AG09309 (cell line): ENCODE results near the gene FXYD4.

Experiments
- DNase-seq: peaks from one replicate; pipeline ENCODE4 v3.0.0-alpha.2; 2010; ENCODE audit warnings: low read depth
- H3K4me3 ChIP-seq: 2 replicates; pipeline ENCODE4 v1.5.1; 2011; ENCODE audit warnings: mild to moderate bottlenecking, low read depth, low read length, moderate library complexity; ENCODE audit not compliant: control insufficient read depth
- TF ChIP-seq, protein P1 (sequence below): IDR thresholded peaks from 2 replicates; pipeline ENCODE4 v1.5.1; 2011; ENCODE audit warnings: mild to moderate bottlenecking, low read depth, low read length, inconsistent platforms; ENCODE audit not compliant: insufficient read depth, control insufficient read depth; ENCODE audit errors: missing control alignments

The FXYD4 gene

DNA sequence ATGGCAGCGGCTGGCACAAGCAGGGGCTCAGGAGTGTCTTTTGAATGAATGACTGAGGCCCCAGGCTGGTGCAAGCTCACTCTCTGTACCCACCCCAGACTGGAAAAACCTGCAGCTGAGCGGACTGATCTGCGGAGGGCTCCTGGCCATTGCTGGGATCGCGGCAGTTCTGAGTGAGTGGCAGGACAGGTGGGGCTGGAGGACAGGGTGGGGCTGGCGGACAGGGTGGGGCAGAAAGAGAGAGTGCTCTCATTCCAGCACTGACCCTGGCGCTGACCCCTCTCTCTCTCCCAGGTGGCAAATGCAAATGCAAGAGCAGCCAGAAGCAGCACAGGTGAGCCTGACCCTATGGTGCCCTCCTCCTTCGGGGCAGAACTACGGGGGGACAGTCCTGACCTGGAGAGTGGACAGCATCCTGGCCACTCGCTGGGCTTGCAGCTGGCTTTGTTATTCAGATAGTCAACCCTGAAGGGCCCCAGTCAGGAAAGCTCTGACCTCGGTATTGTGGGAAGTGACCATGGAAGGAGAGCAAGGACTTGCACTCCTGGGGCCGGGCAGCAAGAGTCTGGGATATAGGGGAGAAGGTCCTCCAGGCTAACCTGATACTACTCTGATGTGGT is 4.1 kb downstream of the FXYD4 start:
- DNase-seq: no peak
- TF ChIP-seq, protein P1, sequence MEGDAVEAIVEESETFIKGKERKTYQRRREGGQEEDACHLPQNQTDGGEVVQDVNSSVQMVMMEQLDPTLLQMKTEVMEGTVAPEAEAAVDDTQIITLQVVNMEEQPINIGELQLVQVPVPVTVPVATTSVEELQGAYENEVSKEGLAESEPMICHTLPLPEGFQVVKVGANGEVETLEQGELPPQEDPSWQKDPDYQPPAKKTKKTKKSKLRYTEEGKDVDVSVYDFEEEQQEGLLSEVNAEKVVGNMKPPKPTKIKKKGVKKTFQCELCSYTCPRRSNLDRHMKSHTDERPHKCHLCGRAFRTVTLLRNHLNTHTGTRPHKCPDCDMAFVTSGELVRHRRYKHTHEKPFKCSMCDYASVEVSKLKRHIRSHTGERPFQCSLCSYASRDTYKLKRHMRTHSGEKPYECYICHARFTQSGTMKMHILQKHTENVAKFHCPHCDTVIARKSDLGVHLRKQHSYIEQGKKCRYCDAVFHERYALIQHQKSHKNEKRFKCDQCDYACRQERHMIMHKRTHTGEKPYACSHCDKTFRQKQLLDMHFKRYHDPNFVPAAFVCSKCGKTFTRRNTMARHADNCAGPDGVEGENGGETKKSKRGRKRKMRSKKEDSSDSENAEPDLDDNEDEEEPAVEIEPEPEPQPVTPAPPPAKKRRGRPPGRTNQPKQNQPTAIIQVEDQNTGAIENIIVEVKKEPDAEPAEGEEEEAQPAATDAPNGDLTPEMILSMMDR: no peak
- no peak overlapping the region for H3K4me3 ChIP-seq

DNA sequence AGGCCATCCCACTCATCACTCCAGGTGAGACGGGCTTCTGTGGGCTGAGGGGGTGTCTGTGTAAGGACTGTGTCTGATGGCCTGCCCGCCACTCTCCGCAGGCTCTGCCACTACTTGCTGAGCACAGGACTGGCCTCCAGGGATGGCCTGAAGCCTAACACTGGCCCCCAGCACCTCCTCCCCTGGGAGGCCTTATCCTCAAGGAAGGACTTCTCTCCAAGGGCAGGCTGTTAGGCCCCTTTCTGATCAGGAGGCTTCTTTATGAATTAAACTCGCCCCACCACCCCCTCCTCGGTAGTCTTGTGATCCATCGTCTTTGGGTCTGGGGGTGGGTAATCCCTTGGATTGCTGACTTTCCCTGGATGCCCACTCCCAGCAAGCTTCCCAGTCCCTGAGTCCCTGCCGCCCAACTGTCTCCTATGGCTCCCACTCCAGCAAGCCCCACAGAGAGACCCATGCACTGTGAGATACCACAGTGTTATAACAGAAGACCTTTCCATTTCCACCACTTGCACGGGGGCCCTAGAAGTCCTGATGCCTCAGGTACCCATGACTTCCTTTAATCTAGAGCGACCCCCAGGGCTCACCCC is 4.7 kb downstream of the FXYD4 start:
- TF ChIP-seq, protein P1: no peak
- no peak overlapping the region for H3K4me3 ChIP-seq
- no peak for DNase-seq

DNA sequence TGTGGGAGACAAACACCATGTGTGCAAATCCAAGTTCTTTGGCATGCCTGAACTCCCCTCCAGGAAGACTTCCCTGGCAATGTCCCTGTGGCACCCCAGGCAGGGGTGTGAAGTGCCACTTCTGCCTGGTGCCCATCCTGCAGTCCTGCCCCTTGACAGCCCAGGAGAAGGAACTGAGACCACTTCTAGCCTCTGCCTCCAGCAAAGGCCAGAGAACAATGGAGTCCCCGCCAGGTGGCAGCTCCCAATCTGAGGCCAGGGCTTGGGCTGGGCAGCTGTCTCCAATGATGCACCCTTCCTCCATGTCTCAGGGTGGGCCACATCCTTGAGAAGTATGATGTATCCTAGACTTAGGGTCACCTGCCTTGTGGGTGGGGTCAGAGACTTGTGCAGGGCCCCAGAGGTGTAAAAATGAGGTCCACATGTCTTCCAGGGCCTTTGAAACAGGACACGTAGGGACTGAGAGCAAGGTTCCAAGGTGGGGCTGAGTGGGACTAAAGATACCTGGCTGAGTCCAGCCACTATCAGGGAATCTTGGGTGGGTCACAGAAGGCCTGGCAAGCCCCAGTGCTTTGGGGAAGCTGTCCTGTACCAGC is 5.5 kb downstream of the FXYD4 start:
- DNase-seq: no peak
- H3K4me3 ChIP-seq: no peak overlapping the region
- TF ChIP-seq, protein P1: no peak

DNA sequence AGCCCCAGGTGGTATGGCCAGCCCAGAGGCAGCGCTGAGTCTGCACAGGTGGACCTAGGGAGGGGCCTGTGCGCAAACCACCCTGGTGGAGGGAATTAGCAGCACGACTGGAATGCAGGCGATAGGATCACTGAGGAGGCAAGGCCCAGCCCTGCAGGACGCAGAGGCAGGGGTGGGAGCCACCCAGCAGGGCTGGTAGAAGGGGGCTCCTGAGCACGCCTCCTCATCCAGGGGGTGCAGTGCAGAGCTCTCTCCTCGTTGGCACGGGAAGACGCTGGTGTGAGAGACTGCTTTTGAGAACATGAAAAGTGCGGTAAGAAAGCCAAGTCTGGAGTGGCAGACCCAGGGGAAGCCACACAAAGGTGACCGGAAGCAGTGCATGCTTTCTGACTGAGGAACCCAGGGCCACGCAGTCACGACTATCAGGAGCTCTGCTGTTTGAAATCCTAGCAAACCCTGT is 6.0 kb downstream of the FXYD4 start:
- H3K4me3 ChIP-seq: no peak overlapping the region
- TF ChIP-seq, protein P1: peak; percentile 3
- DNase-seq: no peak

DNA sequence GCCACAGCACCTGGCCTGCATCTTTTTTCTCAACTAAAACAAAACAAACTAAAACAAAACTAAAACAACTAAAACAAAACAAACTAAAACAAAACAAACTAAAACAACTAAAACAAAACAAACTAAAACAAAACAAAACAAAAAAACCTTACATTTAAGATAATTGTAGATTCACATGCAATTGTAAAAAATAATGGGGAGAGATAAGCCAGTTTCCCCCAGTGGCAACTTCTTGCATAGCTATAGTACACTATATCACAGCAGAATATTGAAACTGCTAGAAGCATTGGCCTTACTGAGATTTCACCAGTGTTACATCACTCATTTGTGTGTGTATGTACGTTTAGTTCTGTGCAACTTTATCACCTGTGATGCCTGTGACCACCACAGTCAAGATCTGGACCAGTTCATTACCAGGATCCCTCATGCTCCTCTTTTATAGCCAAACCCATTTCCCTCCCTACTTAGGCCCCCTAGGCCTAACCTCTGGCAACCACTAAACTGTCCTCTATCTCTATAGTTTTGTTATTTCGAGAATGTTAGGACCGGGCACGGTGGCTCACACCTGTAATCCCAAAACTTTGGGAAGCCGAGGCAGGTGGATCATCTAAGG is 9.3 kb downstream of the FXYD4 start:
- TF ChIP-seq, protein P1: peak; percentile 19
- H3K4me3 ChIP-seq: no peak overlapping the region
- no peak for DNase-seq

DNA sequence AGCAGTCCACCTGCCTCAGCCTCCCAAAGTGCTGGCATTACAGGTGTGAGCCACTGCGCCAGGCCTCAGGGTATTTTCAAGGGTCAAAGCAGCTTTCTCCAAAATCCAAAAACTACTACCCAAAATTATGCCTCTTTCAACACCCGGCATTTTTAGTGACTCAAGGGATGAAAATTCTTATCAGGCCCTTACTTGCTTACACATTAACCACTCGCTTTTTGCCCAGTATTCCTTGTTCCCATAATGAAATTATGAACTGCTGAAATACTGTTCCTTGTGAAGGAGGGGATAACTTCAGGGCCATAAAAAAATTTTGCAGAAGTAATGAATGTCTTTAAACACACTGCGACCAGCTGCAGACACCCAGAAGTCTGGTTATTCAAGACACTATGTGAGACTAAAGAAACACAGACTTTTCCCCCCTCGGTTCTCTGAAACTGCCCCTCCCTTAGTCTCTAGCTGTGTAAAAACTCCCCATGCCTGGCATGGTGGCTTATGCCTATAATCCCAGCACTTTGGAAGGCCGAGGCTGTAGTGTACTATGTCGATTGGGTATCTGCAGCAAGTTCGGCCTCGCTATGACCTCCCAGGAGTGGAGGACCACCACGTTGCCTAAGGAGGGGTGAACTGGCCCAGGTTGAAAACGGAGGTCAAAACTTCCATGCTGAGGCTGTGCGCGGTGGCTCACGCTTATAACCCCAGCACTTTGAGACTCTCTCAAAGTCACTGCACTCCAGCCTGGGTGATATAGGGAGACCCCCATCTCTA is 12.0 kb downstream of the FXYD4 start:
- no peak overlapping the region for H3K4me3 ChIP-seq
- TF ChIP-seq, protein P1: no peak
- DNase-seq: no peak
